Stimulated activated CD8-positive, alpha-beta memory T cell treated with anti-CD3 and anti-CD28 coated beads, Interleukin-7, amount 100 ng/mL, for 24 hours (primary cell): Measurements from ENCODE around the gene HAGHL.
A peak's percentile ranks its signal among the peaks of the same experiment; 100 is the strongest.
"Not testable (repeated sequence)": the region's sequence is repeated elsewhere in the genome, so short reads cannot be mapped to it uniquely, and the experiment has no call there.

Source experiments
- DNase-seq: peaks from one replicate; pipeline ENCODE4 v3.0.0-alpha.2; 2020; ENCODE audit warnings: low read depth

Gene HAGHL

GRCh38 chr16:689175-689897 lies 37.6 kb upstream of the HAGHL start:
- no peak for DNase-seq

DNA sequence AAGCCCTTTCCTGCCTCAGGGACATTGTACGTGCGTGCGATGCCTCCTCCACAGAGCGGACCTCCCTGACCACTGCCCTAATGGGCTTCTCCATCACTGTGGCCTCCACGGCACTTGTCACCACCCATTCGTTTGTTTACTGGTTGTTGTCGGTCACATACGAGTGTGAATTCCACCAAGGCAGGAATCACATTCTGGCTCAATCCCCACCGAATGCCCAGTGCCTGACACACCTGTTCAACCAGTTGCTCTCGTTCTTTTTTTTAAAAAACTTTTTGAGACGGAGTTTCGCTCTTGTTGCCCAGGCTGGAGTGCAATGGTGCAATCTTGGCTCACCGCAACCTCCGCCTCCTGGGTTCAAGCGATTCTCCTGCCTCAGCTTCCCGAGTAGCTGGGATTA lies 35.7 kb upstream of the HAGHL start:
- DNase-seq = not testable (repeated sequence)

GRCh38 chr16:692356-693108 lies 34.4 kb upstream of the HAGHL start:
- DNase-seq = no peak

DNA sequence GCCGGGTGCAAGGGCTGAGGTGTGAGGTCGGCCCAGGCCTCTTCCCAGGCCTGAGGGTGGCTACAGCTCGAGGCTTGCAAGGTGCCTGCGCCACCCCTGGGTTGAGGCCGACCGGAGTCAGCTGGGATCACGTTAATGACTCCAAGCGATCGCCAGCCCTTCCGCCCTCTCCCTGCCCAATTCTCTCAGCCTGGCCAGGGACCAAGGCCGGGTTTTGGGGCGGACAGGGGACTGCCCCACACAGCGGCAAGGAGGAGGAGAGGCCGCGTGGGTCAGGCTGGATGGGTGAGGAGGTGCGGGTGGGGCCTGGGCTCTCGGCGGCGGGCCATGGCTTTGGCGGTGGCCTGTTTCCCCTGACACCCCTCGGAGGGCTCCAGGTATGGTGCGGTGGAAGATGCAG lies 33.5 kb upstream of the HAGHL start:
- no peak for DNase-seq

DNA sequence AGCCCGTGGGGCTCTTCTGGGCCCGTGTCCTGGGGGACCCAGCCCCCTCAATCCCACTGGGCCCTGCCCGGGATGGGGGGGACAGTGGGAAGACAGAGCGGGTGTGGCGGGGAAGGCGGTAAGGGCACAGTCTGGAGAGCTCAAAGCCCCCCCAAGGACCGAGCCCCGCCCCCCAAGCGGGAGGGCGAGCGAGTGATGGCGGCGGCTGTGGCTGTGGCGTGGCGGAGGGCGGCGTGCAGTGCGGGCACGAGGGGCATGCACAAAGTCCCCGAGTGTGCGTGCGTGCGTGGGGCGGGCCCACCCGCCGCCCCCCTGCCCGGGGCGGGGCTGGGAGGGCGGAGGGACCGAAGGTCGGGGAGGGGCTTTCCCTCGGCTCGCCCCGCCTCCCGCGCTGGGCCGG lies 33.1 kb upstream of the HAGHL start:
- DNase-seq = no peak

DNA sequence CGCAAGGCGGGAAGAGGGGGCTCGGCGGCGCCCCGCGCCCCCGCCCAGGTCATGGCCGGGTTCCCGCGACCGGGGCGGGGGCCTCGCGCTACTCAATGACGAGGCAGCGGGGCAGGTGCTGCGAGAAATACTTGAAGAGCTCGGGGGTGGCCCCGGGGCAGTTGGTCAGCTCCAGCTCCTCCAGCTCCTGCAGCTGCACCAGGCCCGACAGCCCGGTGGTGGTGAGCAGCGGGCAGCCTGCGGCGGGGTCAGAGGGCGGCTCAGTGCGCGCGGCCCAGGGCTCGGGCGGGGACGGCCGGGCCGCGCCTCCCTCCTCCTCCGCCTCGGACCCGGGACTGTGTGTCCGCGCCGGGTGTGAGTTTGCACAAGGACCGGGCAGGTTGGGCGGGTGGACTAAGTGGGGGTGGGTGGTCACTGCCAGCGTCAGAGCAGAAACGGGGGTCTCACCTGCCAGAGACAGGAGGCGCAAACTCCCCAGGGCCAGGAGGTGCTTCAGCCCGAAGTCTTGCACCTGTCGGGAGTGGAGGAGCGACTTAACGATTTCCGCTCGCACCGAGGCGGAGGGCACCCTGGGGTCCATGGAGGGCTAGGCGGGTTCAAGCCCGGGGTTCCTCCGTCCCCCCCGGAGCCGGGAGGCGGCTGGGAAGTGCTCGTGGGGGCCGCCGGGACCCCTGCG lies 32.6 kb upstream of the HAGHL start:
- DNase-seq = no peak

GRCh38 chr16:694863-695354 lies 32.0 kb upstream of the HAGHL start:
- DNase-seq = no peak

GRCh38 chr16:695355-696089 lies 31.4 kb upstream of the HAGHL start:
- DNase-seq = peak; percentile 38

GRCh38 chr16:698911-699671 lies 27.8 kb upstream of the HAGHL start:
- no peak for DNase-seq

DNA sequence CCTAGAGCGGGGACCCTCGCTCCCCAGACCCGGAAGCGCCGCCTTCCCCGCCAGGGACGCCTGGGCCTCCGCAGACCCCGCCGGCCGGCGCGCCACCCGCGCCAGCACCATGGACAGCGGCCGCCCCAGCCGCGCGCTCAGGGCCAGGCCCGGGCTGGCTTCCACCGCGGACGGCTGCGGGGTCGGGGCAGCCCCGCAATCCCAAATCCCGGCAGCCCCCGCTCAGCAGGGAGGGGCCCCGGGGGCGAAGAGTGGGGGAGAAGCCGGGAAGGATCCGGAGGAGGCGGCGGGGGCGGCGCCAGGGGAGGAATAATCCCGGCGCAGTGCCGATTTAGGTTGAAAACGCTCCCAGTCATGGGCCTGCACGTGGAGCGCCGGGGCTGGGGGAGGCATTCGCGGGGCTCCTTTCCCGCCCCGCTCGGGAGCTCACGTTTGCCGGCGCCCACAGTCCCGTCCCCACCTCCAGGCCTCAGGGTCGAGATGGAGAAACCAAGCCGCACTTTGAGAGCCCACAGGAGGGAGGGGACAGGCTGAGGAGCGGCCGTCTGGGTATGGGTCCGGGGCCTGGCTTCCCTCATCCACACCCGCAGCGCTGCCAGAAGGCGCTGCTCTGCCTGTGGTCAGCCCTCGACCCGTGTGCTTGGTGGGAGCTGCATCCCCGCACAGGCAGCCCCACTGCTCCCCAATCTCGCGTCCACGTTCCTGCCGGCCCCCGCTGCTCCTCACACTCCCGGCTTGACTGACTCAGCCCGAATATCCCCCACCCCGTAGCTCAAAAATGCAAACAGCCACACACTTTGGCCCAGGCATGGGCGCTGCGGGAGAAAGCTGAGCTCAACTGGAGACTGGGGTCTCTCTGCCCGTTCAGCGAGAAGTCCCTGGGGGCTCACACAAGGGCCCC lies 26.0 kb upstream of the HAGHL start:
- DNase-seq = no peak

DNA sequence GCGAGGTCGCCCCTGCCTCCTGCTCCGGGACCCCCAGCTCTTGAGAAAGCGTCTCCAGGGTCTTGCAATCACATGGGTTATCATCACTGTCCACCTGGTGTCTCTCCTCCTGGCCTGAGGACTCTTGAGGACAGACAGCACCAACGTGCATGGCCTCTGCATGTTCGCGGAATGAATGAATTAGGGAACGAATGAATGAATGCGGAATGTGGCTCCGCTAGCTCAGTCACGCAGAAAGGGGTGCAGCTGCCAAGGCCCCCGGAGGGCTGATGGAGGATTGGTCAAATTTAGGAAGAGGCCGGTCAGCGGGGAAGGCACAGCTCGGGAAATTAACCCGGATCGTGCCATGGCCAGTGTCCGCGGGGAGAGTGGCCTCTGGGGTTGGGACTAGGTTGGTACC lies 24.6 kb upstream of the HAGHL start:
- no peak for DNase-seq

- no peak for DNase-seq
Measured at GRCh38 chr16:703406-703805, 23.5 kb upstream of the HAGHL start.

GRCh38 chr16:704047-704446 lies 22.9 kb upstream of the HAGHL start:
- DNase-seq = no peak

GRCh38 chr16:704552-705380 lies 22.1 kb upstream of the HAGHL start:
- DNase-seq = no peak

GRCh38 chr16:705431-706188 lies 21.3 kb upstream of the HAGHL start, which contains the start of gene FBXL16:
FBXL16 (minus strand) TSS chr16:705801; CDS start chr16:697405, 8,396 bp downstream.
- no peak for DNase-seq

GRCh38 chr16:706189-707061 lies 20.5 kb upstream of the HAGHL start:
- DNase-seq = no peak

GRCh38 chr16:707062-707538 lies 19.8 kb upstream of the HAGHL start:
- DNase-seq = no peak
